ENCODE measurements around the gene TPBGL.

Gene TPBGL

GRCh38 chr11:75246671-75247350 lies 6.2 kb downstream of the TPBGL start:
- FAIRE-seq = no peak

- no peak for FAIRE-seq
Measured at GRCh38 chr11:75248924-75249256, 8.3 kb downstream of the TPBGL start.

GRCh38 chr11:75249704-75250103 lies 9.1 kb downstream of the TPBGL start:
- FAIRE-seq = no peak

- FAIRE-seq = peak; percentile 61
Measured at GRCh38 chr11:75254326-75254725, 13.8 kb downstream of the TPBGL start.

GRCh38 chr11:75260396-75261170 lies 20.0 kb downstream of the TPBGL start:
- no peak for FAIRE-seq

- no peak for FAIRE-seq
Measured at GRCh38 chr11:75261902-75262361, 21.4 kb downstream of the TPBGL start.

GRCh38 chr11:75262436-75262835 lies 21.9 kb downstream of the TPBGL start:
- FAIRE-seq = no peak

- FAIRE-seq = no peak
Measured at GRCh38 chr11:75262961-75263852, 22.6 kb downstream of the TPBGL start.

GRCh38 chr11:75263944-75264349 lies 23.4 kb downstream of the TPBGL start:
- FAIRE-seq = no peak

GRCh38 chr11:75264356-75264755 lies 23.8 kb downstream of the TPBGL start:
- FAIRE-seq = no peak

- no peak for FAIRE-seq
Measured at GRCh38 chr11:75264971-75265370, 24.4 kb downstream of the TPBGL start.

GRCh38 chr11:75265851-75266531 lies 25.4 kb downstream of the TPBGL start:
- no peak for FAIRE-seq

GRCh38 chr11:75267171-75267970 lies 26.8 kb downstream of the TPBGL start:
- no peak for FAIRE-seq

- no peak for FAIRE-seq
Measured at GRCh38 chr11:75268626-75269366, 28.2 kb downstream of the TPBGL start.

- no peak for FAIRE-seq
Measured at GRCh38 chr11:75269367-75269660, 28.7 kb downstream of the TPBGL start.

GRCh38 chr11:75269896-75270295 lies 29.3 kb downstream of the TPBGL start:
- no peak for FAIRE-seq

GRCh38 chr11:75270896-75271418 lies 30.4 kb downstream of the TPBGL start:
- no peak for FAIRE-seq

- no peak for FAIRE-seq
Measured at GRCh38 chr11:75271730-75272129, 31.2 kb downstream of the TPBGL start.

- FAIRE-seq = no peak
Measured at GRCh38 chr11:75272391-75272790, 31.8 kb downstream of the TPBGL start.

GRCh38 chr11:75272821-75273301 lies 32.3 kb downstream of the TPBGL start:
- no peak for FAIRE-seq

Data from colon (tissue), 2 donors.